Measurements from ENCODE around the gene DDX25. TPM values are rescaled to one million over a fixed set of nuclear protein-coding genes. Genes with fewer than 3 reads are reported as not detected.

The DDX25 gene
- total and polyA plus RNA-seq, 2 of the 13 experiments (the other 11 are each of a cell fraction or from before 2014, with no cell fraction given): 0.17 to 0.29 TPM

GRCh38 chr11:125943661-125944349 lies 39.5 kb downstream of the DDX25 start:
- Histone ChIP-seq H3K9ac (ENCODE audit: insufficient read depth, low read depth, low read length) (no peak overlapping the region), H3K36me3 (replicated peaks in 1 of 2; ENCODE audit: control insufficient read depth in 1 of 2, insufficient read depth in 2 of 2, low read length in 2 of 2) (no peaks in the 10 kb centered on the region), H3K4me3 (replicated peaks in 1 of 3; ENCODE audit: insufficient read depth in 1 of 3, low read depth in 2 of 3, low read length in 3 of 3) (no peak overlapping the region), H3K79me2 (ENCODE audit: insufficient read depth, low read length) (no peaks in the 10 kb centered on the region), H3K4me1 (ENCODE audit: insufficient read depth, low read length) (peaks cover 55% of the 10 kb centered on the region), H3K27ac (ENCODE audit: extremely low read length, insufficient read depth, low read length) (no peak overlapping the region), H4K20me1 (ENCODE audit: insufficient read depth, low read length) (no peaks in the 10 kb centered on the region), H3K4me2 (ENCODE audit: low read depth, low read length) (no peak overlapping the region; the same call in 1 of the 2 replicates), H3K9me3 (ENCODE audit: low read length) (no peaks in the 10 kb centered on the region), H3K27me3 (ENCODE audit: control insufficient read depth in 1 of 2, insufficient read depth in 2 of 2, low read length in 2 of 2) (peaks cover 0 to 3% of the 10 kb centered on the region in 2 experiments; a peak in 1 of 5 replicates), H2AFZ (ENCODE audit: low read length) (no peak overlapping the region)
- ChIA-PET POLR2A (no interaction called here), CTCF (ENCODE audit: low intra/inter-chr PET ratio, low total read pairs) (no interaction called here)
- DNase-seq (ENCODE audit: low spot score) (no peak), FAIRE-seq (no peak), ATAC-seq (no peak)
- in situ Hi-C loops (cut with HindIII; ENCODE audit: extremely low pct_ligation_motif_present, low pct_unique_long_range_greater_than_20kb): loop anchor here (5.0 kb wide), 1 partner anchor 118 kb away; the partner anchor contains the start of gene CDON
- 71% methylated on average over 9 of the region's 9 CpGs for WGBS (ENCODE audit: low lambda C conversion rate)
- TF ChIP-seq ZFP91 (CRISPR knock-in tag; IDR thresholded peaks at IDR 0.05; ENCODE audit: borderline replicate concordance) (no peak), ZNF367 (CRISPR knock-in tag; IDR thresholded peaks at IDR 0.05; ENCODE audit: borderline replicate concordance) (no peak), LBX2 (CRISPR knock-in tag; IDR thresholded peaks at IDR 0.05; ENCODE audit: borderline replicate concordance) (no peak), ZNF776 (CRISPR knock-in tag; IDR thresholded peaks at IDR 0.05) (no peak), ZFAT (CRISPR knock-in tag; conservative IDR thresholded peaks at IDR 0.05) (no peak), MAX (IDR thresholded peaks at IDR 0.05) (no peak), ZNF414 (CRISPR knock-in tag; IDR thresholded peaks at IDR 0.05) (no peak), ADNP (CRISPR knock-in tag; IDR thresholded peaks at IDR 0.05) (no peak)
- TF ChIP-seq, protein P1, sequence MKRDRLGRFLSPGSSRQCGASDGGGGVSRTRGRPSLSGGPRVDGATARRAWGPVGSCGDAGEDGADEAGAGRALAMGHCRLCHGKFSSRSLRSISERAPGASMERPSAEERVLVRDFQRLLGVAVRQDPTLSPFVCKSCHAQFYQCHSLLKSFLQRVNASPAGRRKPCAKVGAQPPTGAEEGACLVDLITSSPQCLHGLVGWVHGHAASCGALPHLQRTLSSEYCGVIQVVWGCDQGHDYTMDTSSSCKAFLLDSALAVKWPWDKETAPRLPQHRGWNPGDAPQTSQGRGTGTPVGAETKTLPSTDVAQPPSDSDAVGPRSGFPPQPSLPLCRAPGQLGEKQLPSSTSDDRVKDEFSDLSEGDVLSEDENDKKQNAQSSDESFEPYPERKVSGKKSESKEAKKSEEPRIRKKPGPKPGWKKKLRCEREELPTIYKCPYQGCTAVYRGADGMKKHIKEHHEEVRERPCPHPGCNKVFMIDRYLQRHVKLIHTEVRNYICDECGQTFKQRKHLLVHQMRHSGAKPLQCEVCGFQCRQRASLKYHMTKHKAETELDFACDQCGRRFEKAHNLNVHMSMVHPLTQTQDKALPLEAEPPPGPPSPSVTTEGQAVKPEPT (CRISPR knock-in tag; IDR thresholded peaks at IDR 0.05; ENCODE audit: low read depth): no peak
- intact Hi-C loops (cut with micrococcal nuclease; ENCODE audit: unreplicated experiment): loop anchor here (2.0 kb wide), 1 partner anchor 19 kb away; no protein-coding TSS in a partner anchor
- BruUV-seq (replicated peaks): no TSS peak
